ENCODE results near the gene FEM1B.

Gene FEM1B

DNA sequence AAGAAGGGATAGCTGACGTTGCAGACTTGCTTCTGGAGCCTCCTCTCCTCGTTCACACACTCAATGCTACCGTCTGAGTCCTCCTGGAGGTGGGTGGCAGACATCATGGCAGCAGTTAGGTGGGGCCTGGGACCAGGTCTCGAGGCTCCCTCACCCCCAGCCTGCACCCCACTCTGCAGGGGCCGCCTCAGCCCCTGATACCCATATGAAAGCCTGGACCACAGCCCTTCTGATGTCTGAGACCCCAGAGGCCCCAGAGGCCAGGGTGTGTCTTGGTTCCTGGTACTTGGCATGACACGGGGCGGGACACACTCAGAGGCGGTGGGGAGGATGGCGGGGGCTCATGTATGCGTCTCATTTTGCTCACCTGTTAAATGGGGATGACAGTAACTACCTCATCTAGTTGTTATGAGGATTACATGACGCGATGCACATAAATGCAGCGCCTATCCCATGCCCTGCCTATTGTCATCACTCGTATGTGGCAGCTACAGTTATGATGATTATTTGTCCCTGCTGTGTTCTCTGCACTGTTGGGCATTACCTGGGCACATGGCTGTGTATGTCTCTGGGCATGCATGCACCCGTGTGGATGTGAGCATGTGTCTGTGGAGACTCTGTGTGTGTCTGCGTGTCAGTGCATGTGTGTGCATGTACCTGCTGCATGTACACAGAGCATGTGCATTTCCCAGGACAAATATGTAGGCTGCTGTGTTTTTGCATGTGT lies 39.9 kb downstream of the FEM1B start:
- Histone ChIP-seq H2AFZ (ENCODE audit: low read length) (no peak overlapping the region), H3K4me1 (ENCODE audit: insufficient read depth, low read length, severe bottlenecking) (no peaks in the 10 kb centered on the region), H3K79me2 (ENCODE audit: insufficient read depth, low read length) (no peaks in the 10 kb centered on the region), H3F3A (ENCODE audit: insufficient read depth, low read length) (no peaks in the 10 kb centered on the region), H3K27ac (ENCODE audit: low read depth, low read length, poor library complexity, severe bottlenecking) (no peak overlapping the region), H3K36me3 (ENCODE audit: insufficient read depth, low read length) (no peaks in the 10 kb centered on the region), H3K9me2 (ENCODE audit: low read depth, low read length) (no peaks in the 10 kb centered on the region), H4K20me1 (ENCODE audit: insufficient read depth, low read length) (no peaks in the 10 kb centered on the region), H3K27me3 (ENCODE audit: insufficient read depth, low read length) (no peaks in the 10 kb centered on the region), H3K4me2 (ENCODE audit: low read length) (no peak overlapping the region), H3K9me3 (ENCODE audit: low read length) (no peaks in the 10 kb centered on the region), H3K9ac (ENCODE audit: low read length) (no peak overlapping the region), H3K4me3 (ENCODE audit: low read depth, low read length, poor library complexity, severe bottlenecking) (no peak overlapping the region)
- no peak for TF ChIP-seq EZH2 (IDR thresholded peaks at IDR 0.05; ENCODE audit: borderline replicate concordance, low read length)
- TF ChIP-seq, protein P1, sequence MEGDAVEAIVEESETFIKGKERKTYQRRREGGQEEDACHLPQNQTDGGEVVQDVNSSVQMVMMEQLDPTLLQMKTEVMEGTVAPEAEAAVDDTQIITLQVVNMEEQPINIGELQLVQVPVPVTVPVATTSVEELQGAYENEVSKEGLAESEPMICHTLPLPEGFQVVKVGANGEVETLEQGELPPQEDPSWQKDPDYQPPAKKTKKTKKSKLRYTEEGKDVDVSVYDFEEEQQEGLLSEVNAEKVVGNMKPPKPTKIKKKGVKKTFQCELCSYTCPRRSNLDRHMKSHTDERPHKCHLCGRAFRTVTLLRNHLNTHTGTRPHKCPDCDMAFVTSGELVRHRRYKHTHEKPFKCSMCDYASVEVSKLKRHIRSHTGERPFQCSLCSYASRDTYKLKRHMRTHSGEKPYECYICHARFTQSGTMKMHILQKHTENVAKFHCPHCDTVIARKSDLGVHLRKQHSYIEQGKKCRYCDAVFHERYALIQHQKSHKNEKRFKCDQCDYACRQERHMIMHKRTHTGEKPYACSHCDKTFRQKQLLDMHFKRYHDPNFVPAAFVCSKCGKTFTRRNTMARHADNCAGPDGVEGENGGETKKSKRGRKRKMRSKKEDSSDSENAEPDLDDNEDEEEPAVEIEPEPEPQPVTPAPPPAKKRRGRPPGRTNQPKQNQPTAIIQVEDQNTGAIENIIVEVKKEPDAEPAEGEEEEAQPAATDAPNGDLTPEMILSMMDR (IDR thresholded peaks at IDR 0.05; ENCODE audit: low read length): no peak

DNA sequence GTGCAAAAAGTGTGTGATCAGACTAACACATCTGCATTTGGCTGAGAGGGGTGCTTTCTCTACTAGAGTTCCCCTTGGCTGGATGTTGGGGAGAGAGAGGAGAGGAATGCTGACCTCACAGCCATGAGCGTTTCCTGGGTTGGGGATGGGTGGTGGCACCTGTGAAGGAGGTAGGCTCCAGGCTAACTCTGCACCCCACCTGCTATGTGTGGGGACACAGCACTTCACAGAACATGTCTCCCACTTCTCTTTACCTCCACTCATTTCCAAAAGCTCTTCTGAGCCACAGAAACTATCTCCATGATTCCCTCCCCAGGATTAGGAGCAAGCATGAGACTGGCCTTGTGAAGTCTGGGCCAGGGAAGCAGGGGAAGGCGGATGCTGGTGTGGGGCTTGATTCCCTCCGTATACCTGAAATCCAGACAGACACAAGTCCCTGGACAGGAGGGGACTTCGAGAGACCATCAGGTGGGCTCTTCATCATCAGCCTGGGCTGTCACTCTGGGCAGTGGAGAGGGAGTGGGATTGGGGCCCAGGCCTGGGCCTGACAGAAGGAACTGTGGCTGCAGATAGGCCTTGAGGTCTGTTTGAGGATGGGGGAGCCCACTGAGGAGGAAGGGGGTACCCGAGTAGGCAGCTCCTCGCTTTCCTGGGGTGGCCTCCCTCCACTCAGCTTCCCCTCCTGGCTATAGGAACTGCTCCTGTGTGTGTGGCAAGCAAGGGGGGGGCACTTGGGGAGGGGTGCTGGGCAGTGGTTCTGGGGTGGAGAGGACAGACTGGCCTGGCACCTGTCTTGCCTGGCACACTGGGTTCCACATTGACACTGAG lies 40.7 kb downstream of the FEM1B start:
- H3K4me1 ChIP-seq (ENCODE audit: insufficient read depth, low read length, severe bottlenecking): no peaks in the 10 kb centered on the region
- H3K9me3 ChIP-seq (ENCODE audit: low read length): no peaks in the 10 kb centered on the region
- no peaks in the 10 kb centered on the region for H3K79me2 ChIP-seq (ENCODE audit: insufficient read depth, low read length)
- H3K9ac ChIP-seq (ENCODE audit: low read length): no peak overlapping the region
- no peaks in the 10 kb centered on the region for H3K9me2 ChIP-seq (ENCODE audit: low read depth, low read length)
- TF ChIP-seq EZH2 (IDR thresholded peaks at IDR 0.05; ENCODE audit: borderline replicate concordance, low read length): no peak
- TF ChIP-seq, protein P1 (IDR thresholded peaks at IDR 0.05; ENCODE audit: low read length): no peak
- H3K36me3 ChIP-seq (ENCODE audit: insufficient read depth, low read length): no peaks in the 10 kb centered on the region
- H3K4me3 ChIP-seq (ENCODE audit: low read depth, low read length, poor library complexity, severe bottlenecking): no peak overlapping the region
- no peaks in the 10 kb centered on the region for H4K20me1 ChIP-seq (ENCODE audit: insufficient read depth, low read length)
- no peak overlapping the region for H3K27ac ChIP-seq (ENCODE audit: low read depth, low read length, poor library complexity, severe bottlenecking)
- no peaks in the 10 kb centered on the region for H3K27me3 ChIP-seq (ENCODE audit: insufficient read depth, low read length)
- no peaks in the 10 kb centered on the region for H3F3A ChIP-seq (ENCODE audit: insufficient read depth, low read length)
- no peak overlapping the region for H2AFZ ChIP-seq (ENCODE audit: low read length)
- H3K4me2 ChIP-seq (ENCODE audit: low read length): no peak overlapping the region

DNA sequence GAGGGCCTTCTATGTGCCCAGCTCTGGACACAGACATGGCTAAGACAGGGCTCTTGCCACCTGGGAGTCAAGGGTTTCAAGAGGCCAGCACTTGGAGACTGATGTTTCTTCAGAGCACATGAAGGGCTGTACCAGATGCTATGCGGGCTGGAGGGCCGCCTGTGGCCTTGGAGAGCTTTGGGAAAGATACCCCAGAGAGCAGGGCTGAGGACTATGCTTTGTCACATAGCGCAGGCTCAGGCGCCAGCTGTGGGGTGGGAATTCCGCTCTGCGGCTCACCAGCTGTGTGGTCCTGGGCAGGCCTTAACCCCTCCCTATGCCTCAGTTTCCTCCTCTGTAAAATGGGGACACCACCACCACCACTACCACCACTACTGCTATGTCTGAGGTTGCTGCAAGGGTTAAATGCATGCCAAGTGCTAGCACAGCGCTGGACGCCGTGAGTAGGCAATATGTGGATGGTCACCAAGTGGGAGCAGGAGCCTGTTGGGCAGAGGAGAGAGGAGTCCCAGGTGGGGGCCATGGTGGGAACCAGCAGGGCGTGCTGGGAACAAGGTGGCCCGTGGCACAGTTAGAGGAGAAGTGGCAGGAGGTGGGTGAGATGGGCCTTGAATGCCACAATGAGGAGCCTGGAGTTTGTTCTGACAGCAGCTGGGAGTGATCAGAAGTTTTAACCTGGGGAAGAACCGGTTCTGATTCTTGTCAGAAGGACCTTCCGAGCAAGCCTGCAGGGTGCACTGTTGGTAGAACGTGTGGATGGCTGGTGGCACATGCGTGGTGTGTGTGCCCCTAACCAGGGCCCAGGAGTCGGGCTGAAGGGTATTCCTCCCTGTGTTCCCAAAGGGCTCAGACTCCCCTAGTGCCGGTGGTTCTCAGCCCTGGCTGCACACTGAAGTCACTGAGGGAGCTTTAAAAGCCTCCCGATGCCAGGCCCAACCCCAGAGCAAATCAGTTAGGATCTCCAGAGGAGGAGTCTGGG lies 41.7 kb downstream of the FEM1B start:
- H3K79me2 ChIP-seq (ENCODE audit: insufficient read depth, low read length): no peaks in the 10 kb centered on the region
- H3K4me2 ChIP-seq (ENCODE audit: low read length): no peak overlapping the region
- no peak overlapping the region for H3K4me3 ChIP-seq (ENCODE audit: low read depth, low read length, poor library complexity, severe bottlenecking)
- H3K9ac ChIP-seq (ENCODE audit: low read length): no peak overlapping the region
- H3F3A ChIP-seq (ENCODE audit: insufficient read depth, low read length): no peaks in the 10 kb centered on the region
- TF ChIP-seq, protein P1 (IDR thresholded peaks at IDR 0.05; ENCODE audit: low read length): no peak
- no peak for TF ChIP-seq EZH2 (IDR thresholded peaks at IDR 0.05; ENCODE audit: borderline replicate concordance, low read length)
- no peaks in the 10 kb centered on the region for H3K4me1 ChIP-seq (ENCODE audit: insufficient read depth, low read length, severe bottlenecking)
- no peaks in the 10 kb centered on the region for H3K9me2 ChIP-seq (ENCODE audit: low read depth, low read length)
- no peaks in the 10 kb centered on the region for H3K36me3 ChIP-seq (ENCODE audit: insufficient read depth, low read length)
- H3K27me3 ChIP-seq (ENCODE audit: insufficient read depth, low read length): no peaks in the 10 kb centered on the region; the same call in 1 of the 2 replicates
- H4K20me1 ChIP-seq (ENCODE audit: insufficient read depth, low read length): no peaks in the 10 kb centered on the region
- no peaks in the 10 kb centered on the region for H3K9me3 ChIP-seq (ENCODE audit: low read length)
- no peak overlapping the region for H2AFZ ChIP-seq (ENCODE audit: low read length)
- H3K27ac ChIP-seq (ENCODE audit: low read depth, low read length, poor library complexity, severe bottlenecking): no peak overlapping the region

All from OCI-LY1 (cell line).